Naive thymus-derived CD4-positive, alpha-beta T cell (primary cell): Measurements from ENCODE around the gene FMO3. TPM values are rescaled to one million over a fixed set of nuclear protein-coding genes. Genes with fewer than 3 reads are reported as not detected.

ENCODE experiments used
- ATAC-seq: fragments of 150-1000 bp; cut with Tn5 transposase; 2 replicates; pipeline ENCODE4 v1.10.0; 2021; ENCODE audit warnings: mild to moderate bottlenecking, moderate library complexity
- CTCF ChIA-PET: fragments of 350-600 bp; sonication (Branson Sonifier 250); formaldehyde crosslinking; loops from one replicate; lab custom pipeline; 2021; ENCODE audit warnings: antibody characterized with exemption; lab: Charles Lee
- POLR2A ChIA-PET: fragments of 350-600 bp; sonication (Branson Sonifier 250); formaldehyde crosslinking; loops from one replicate; lab custom pipeline; 2021; ENCODE audit warnings: antibody characterized with exemption, inconsistent platforms; lab: Charles Lee
- DNase-seq, 9 donors: peaks; one replicate each; pipeline versions ENCODE4 v3.0.0 to v3.0.0-alpha.2; 2020 to 2022; ENCODE audit warnings: mixed read lengths in 1 of 9
- H3K27ac ChIP-seq: one replicate; pipeline ENCODE4 v1.7.0; 2013; ENCODE audit warnings: mild to moderate bottlenecking, low read depth, low read length, moderate library complexity
- H3K27me3 ChIP-seq, 2 donors: one replicate each; pipeline ENCODE4 v1.7.0; 2013; ENCODE audit warnings: low read length in 2 of 2, mild to moderate bottlenecking in 2 of 2, moderate library complexity in 2 of 2; ENCODE audit not compliant: control insufficient read depth in 2 of 2, insufficient read depth in 2 of 2
- H3K36me3 ChIP-seq, 3 experiments: 1 replicate in 2 of 3; 2 replicates in 1 of 3; pipeline ENCODE4 v1.7.0; 2013; ENCODE audit warnings: low read length in 3 of 3, mild to moderate bottlenecking in 3 of 3, moderate library complexity in 1 of 3; ENCODE audit not compliant: insufficient read depth in 3 of 3, control insufficient read depth in 2 of 3
- H3K4me1 ChIP-seq, 2 donors: one replicate each; pipeline ENCODE4 v1.7.0; 2013; ENCODE audit warnings: low read length in 2 of 2, mild to moderate bottlenecking in 2 of 2, moderate library complexity in 1 of 2; ENCODE audit not compliant: control insufficient read depth in 2 of 2, insufficient read depth in 2 of 2
- H3K4me3 ChIP-seq: 2 replicates; pipeline ENCODE4 v1.7.0; 2013; ENCODE audit warnings: mild to moderate bottlenecking, low read length
- H3K9me3 ChIP-seq, 3 experiments: 1 replicate in 2 of 3; 2 replicates in 1 of 3; pipeline ENCODE4 v1.7.0; 2013; ENCODE audit warnings: low read length in 3 of 3; ENCODE audit not compliant: control insufficient read depth in 2 of 3
- H3K27ac Mint-ChIP-seq, 9 donors: one replicate each; pipeline ENCODE4 v1.8.0; 2020 to 2022; ENCODE audit warnings: mixed read lengths in 9 of 9, mild to moderate bottlenecking in 8 of 9, moderate library complexity in 5 of 9, inconsistent platforms in 2 of 9
- H3K27me3 Mint-ChIP-seq, 5 donors: one replicate each; pipeline ENCODE4 v1.8.0; 2021 to 2022; ENCODE audit warnings: mixed read lengths in 5 of 5, mild to moderate bottlenecking in 1 of 5
- H3K36me3 Mint-ChIP-seq, 5 donors: one replicate each; pipeline ENCODE4 v1.8.0; 2020 to 2022; ENCODE audit warnings: mixed read lengths in 5 of 5, mild to moderate bottlenecking in 3 of 5, inconsistent platforms in 1 of 5
- H3K4me1 Mint-ChIP-seq, 7 donors: one replicate each; pipeline ENCODE4 v1.8.0; 2020 to 2022; ENCODE audit warnings: mixed read lengths in 7 of 7, mild to moderate bottlenecking in 3 of 7, inconsistent platforms in 1 of 7
- H3K4me3 Mint-ChIP-seq, 10 donors: one replicate each; pipeline ENCODE4 v1.8.0; 2020 to 2022; ENCODE audit warnings: mild to moderate bottlenecking in 10 of 10, mixed read lengths in 10 of 10, moderate library complexity in 6 of 10, inconsistent platforms in 2 of 10
- H3K9me3 Mint-ChIP-seq, 11 donors: one replicate each; pipeline ENCODE4 v1.8.0; 2020 to 2022; ENCODE audit warnings: mixed read lengths in 11 of 11, mild to moderate bottlenecking in 4 of 11, inconsistent platforms in 1 of 11, moderate library complexity in 1 of 11
- intact Hi-C, 2 donors: fragments of 100-400 bp; cut with micrococcal nuclease; formaldehyde crosslinking; loops; one replicate each; pipeline ENCODE4 v1.15.1; 2023
- polyA plus RNA-seq, 2 donors: library from polyadenylated mRNA; unstranded; fragments of 300-500 nt; fragmentation: Illumina TruSeq; gene quantifications; one replicate each; pipeline ENCODE4 v1.2.3, GENCODE V29; 2021
- total RNA-seq, 6 experiments: library from RNA in 5 of 6; stranded (reverse) in 5 of 6; gene quantifications; 1 replicate in 5 of 6; 2 replicates in 1 of 6; pipeline ENCODE4 v1.2.3 and lab custom pipeline; 2021 to 2026

FMO3 gene
- total and polyA plus RNA-seq, 7 experiments from 2014 or later, result not detected

- no peak overlapping the region for H3K4me3 Mint-ChIP-seq
- no peaks in the 10 kb centered on the region for H3K36me3 ChIP-seq
- H3K27me3 ChIP-seq, result no peaks in the 10 kb centered on the region
- DNase-seq, result no peak
- no peaks in the 10 kb centered on the region for H3K4me1 ChIP-seq
- intact Hi-C loops, result no loop called here
- H3K4me3 ChIP-seq, result no peak overlapping the region
- H3K27ac ChIP-seq, result no peak overlapping the region
- H3K36me3 Mint-ChIP-seq, result no peaks in the 10 kb centered on the region
- H3K9me3 ChIP-seq, result no peaks in the 10 kb centered on the region
- ChIA-PET CTCF (no interaction called here), POLR2A (no interaction called here)
- no peak for ATAC-seq
- no peak overlapping the region for H3K27ac Mint-ChIP-seq
- peaks cover 0 to 4% (median 0%) of the 10 kb centered on the region in 11 donors for H3K9me3 Mint-ChIP-seq
- peaks cover 7 to 33% (median 26%) of the 10 kb centered on the region in 5 donors for H3K27me3 Mint-ChIP-seq
- no peaks in the 10 kb centered on the region for H3K4me1 Mint-ChIP-seq
Measured at GRCh38 chr1:171122893-171123292, 32.2 kb downstream of the FMO3 start.

GRCh38 chr1:171126504-171126903, 35.8 kb downstream of the FMO3 start:
- ATAC-seq (no peak), DNase-seq (no peak)
- POLR2A ChIA-PET, result no interaction called here
- CTCF ChIA-PET, result no interaction called here
- H3K9me3 ChIP-seq, result no peaks in the 10 kb centered on the region
- no peaks in the 10 kb centered on the region for H3K27me3 ChIP-seq
- H3K4me3 ChIP-seq, result no peak overlapping the region
- Mint-ChIP-seq H3K4me1 (no peaks in the 10 kb centered on the region), H3K9me3 (peaks cover 0 to 19% (median 8%) of the 10 kb centered on the region in 11 donors), H3K36me3 (peaks cover 0 to 9% (median 0%) of the 10 kb centered on the region in 5 donors), H3K4me3 (no peak overlapping the region), H3K27me3 (peaks cover 0 to 34% (median 27%) of the 10 kb centered on the region in 5 donors), H3K27ac (no peak overlapping the region)
- no peak overlapping the region for H3K27ac ChIP-seq
- H3K4me1 ChIP-seq, result no peaks in the 10 kb centered on the region
- no peaks in the 10 kb centered on the region for H3K36me3 ChIP-seq
- intact Hi-C loops, result no loop called here

- POLR2A ChIA-PET, result no interaction called here
- Mint-ChIP-seq H3K36me3 (peaks cover 0 to 9% (median 0%) of the 10 kb centered on the region in 5 donors), H3K27me3 (peaks cover 0 to 34% (median 22%) of the 10 kb centered on the region in 5 donors), H3K9me3 (peaks cover 0 to 19% (median 8%) of the 10 kb centered on the region in 11 donors), H3K4me3 (no peak overlapping the region), H3K4me1 (no peaks in the 10 kb centered on the region), H3K27ac (no peak overlapping the region)
- CTCF ChIA-PET, result no interaction called here
- Histone ChIP-seq H3K4me3 (no peak overlapping the region), H3K9me3 (no peaks in the 10 kb centered on the region), H3K36me3 (no peaks in the 10 kb centered on the region), H3K4me1 (no peaks in the 10 kb centered on the region), H3K27ac (no peak overlapping the region), H3K27me3 (no peaks in the 10 kb centered on the region)
- no peak for DNase-seq
- intact Hi-C loops, result no loop called here
- no peak for ATAC-seq
Measured at GRCh38 chr1:171127099-171127498, 36.4 kb downstream of the FMO3 start.

GRCh38 chr1:171127501-171127900, 36.8 kb downstream of the FMO3 start:
- Mint-ChIP-seq H3K27me3 (peaks cover 0 to 34% (median 22%) of the 10 kb centered on the region in 5 donors), H3K4me1 (no peaks in the 10 kb centered on the region), H3K9me3 (peaks cover 0 to 19% (median 8%) of the 10 kb centered on the region in 11 donors), H3K27ac (no peak overlapping the region), H3K4me3 (no peak overlapping the region), H3K36me3 (peaks cover 0 to 9% (median 0%) of the 10 kb centered on the region in 5 donors)
- no peak overlapping the region for H3K4me3 ChIP-seq
- H3K9me3 ChIP-seq, result no peaks in the 10 kb centered on the region
- no peaks in the 10 kb centered on the region for H3K4me1 ChIP-seq
- no peaks in the 10 kb centered on the region for H3K27me3 ChIP-seq
- DNase-seq (no peak), ATAC-seq (no peak)
- CTCF ChIA-PET, result no interaction called here
- intact Hi-C loops, result no loop called here
- no peak overlapping the region for H3K27ac ChIP-seq
- POLR2A ChIA-PET, result no interaction called here
- H3K36me3 ChIP-seq, result no peaks in the 10 kb centered on the region

GRCh38 chr1:171128463-171128862, 37.8 kb downstream of the FMO3 start:
- peaks cover 0 to 34% (median 22%) of the 10 kb centered on the region in 5 donors for H3K27me3 Mint-ChIP-seq
- POLR2A ChIA-PET, result no interaction called here
- no peaks in the 10 kb centered on the region for H3K27me3 ChIP-seq
- no peak overlapping the region for H3K4me3 ChIP-seq
- CTCF ChIA-PET, result no interaction called here
- no peak for DNase-seq
- H3K4me1 ChIP-seq, result no peaks in the 10 kb centered on the region
- H3K27ac ChIP-seq, result no peak overlapping the region
- intact Hi-C loops, result no loop called here
- H3K4me3 Mint-ChIP-seq, result no peak overlapping the region
- H3K9me3 Mint-ChIP-seq, result peaks cover 0 to 19% (median 8%) of the 10 kb centered on the region in 11 donors
- H3K9me3 ChIP-seq, result no peaks in the 10 kb centered on the region
- H3K27ac Mint-ChIP-seq, result no peak overlapping the region
- H3K36me3 Mint-ChIP-seq, result peaks cover 0 to 9% (median 0%) of the 10 kb centered on the region in 5 donors
- ATAC-seq, result no peak
- H3K4me1 Mint-ChIP-seq, result no peaks in the 10 kb centered on the region
- H3K36me3 ChIP-seq, result no peaks in the 10 kb centered on the region

- intact Hi-C loops, result no loop called here
- Histone ChIP-seq H3K36me3 (no peaks in the 10 kb centered on the region), H3K27ac (no peak overlapping the region), H3K4me3 (no peak overlapping the region), H3K9me3 (no peaks in the 10 kb centered on the region), H3K27me3 (no peaks in the 10 kb centered on the region), H3K4me1 (no peaks in the 10 kb centered on the region)
- ChIA-PET POLR2A (no interaction called here), CTCF (no interaction called here)
- Mint-ChIP-seq H3K36me3 (peaks cover 0 to under 1% (median 0%) of the 10 kb centered on the region in 5 donors), H3K4me1 (no peaks in the 10 kb centered on the region), H3K27ac (no peak overlapping the region), H3K27me3 (peaks cover 0 to 33% (median 23%) of the 10 kb centered on the region in 5 donors), H3K4me3 (no peak overlapping the region), H3K9me3 (peaks cover 0 to 10% (median 2%) of the 10 kb centered on the region in 11 donors)
- DNase-seq (no peak), ATAC-seq (no peak)
Measured at GRCh38 chr1:171134204-171134923, 43.7 kb downstream of the FMO3 start.

GRCh38 chr1:171137580-171137979, 46.9 kb downstream of the FMO3 start:
- peaks cover 0 to 1% (median 0%) of the 10 kb centered on the region in 11 donors for H3K9me3 Mint-ChIP-seq
- no peak for DNase-seq

More at GRCh38 chr1:171137580-171137979, 46.9 kb downstream of the FMO3 start:
- Histone ChIP-seq H3K27me3 (no peaks in the 10 kb centered on the region), H3K9me3 (no peaks in the 10 kb centered on the region), H3K36me3 (no peaks in the 10 kb centered on the region), H3K27ac (no peak overlapping the region), H3K4me3 (no peak overlapping the region), H3K4me1 (no peaks in the 10 kb centered on the region)
- ChIA-PET CTCF (interaction anchor here (0.7 kb wide), 1 partner anchor 168 kb away, joined by 3 read pairs; no protein-coding TSS in a partner anchor), POLR2A (no interaction called here)
- Mint-ChIP-seq H3K4me1 (no peaks in the 10 kb centered on the region), H3K36me3 (no peaks in the 10 kb centered on the region), H3K4me3 (no peak overlapping the region), H3K27ac (no peak overlapping the region), H3K27me3 (peaks cover 0 to 34% (median 25%) of the 10 kb centered on the region in 5 donors)
- no peak for ATAC-seq
- intact Hi-C loops, result no loop called here
